Measurements from ENCODE around the gene DUSP6.

GRCh38 chr12:89299931-89300330 lies 52.4 kb downstream of the DUSP6 start:
- TF ChIP-seq EP300 (IDR thresholded peaks at IDR 0.05; ENCODE audit: low read depth in 2 of 2, low read length in 2 of 2) (no peak), EP300 (CRISPR knock-in tag; IDR thresholded peaks at IDR 0.05; ENCODE audit: borderline replicate concordance) (no peak), ZNF850 (CRISPR knock-in tag; conservative IDR thresholded peaks at IDR 0.05) (no peak), ZNF274 (CRISPR knock-in tag; IDR thresholded peaks at IDR 0.05) (no peak), GABPA (IDR thresholded peaks at IDR 0.05; ENCODE audit: low read depth, low read length) (no peak), GABPA (CRISPR knock-in tag; IDR thresholded peaks at IDR 0.05; ENCODE audit: low read depth) (no peak)
